K562 (cell line): ENCODE data around the gene ERVK3-1. TPM values are rescaled to one million over a fixed set of nuclear protein-coding genes. Genes with fewer than 3 reads are reported as not detected.
A peak's percentile ranks its signal among the peaks of the same experiment; 100 is the strongest.

Experiments
- ASH1L ChIP-seq: fragments of 450-650 bp; IDR thresholded peaks from 2 replicates; pipeline ENCODE4 v1.6.1; 2018; ENCODE audit warnings: borderline replicate concordance, mild to moderate bottlenecking, low read depth; ENCODE audit not compliant: partially characterized antibody
- CREB3 ChIP-seq: fragments of 450-650 bp; conservative IDR thresholded peaks from 2 replicates; pipeline ENCODE4 v1.6.1; 2016; ENCODE audit warnings: missing genetic modification characterization, low read depth, mild to moderate bottlenecking, missing compliant biosample characterization, moderate library complexity
- GTF2F1 ChIP-seq: IDR thresholded peaks from 2 replicates; pipeline ENCODE4 v1.6.1; 2011; ENCODE audit warnings: low read depth, low read length, improper control_type of control experiment
- HNRNPUL1 ChIP-seq: fragments of 200-400 bp; formaldehyde crosslinking; IDR thresholded peaks from 2 replicates; pipeline ENCODE4 v1.6.1; 2017; ENCODE audit warnings: low read length
- KLF10 ChIP-seq: fragments of 250-450 bp; sonication (Bioruptor Pico); IDR thresholded peaks from 2 replicates; pipeline ENCODE4 v1.6.1; 2021; ENCODE audit warnings: matching md5 sums
- MAZ ChIP-seq, 2 experiments: fragments of 450-650 bp in 1 of 2; sonication (generic) in 1 of 2; formaldehyde crosslinking; IDR thresholded peaks in 1 of 2; conservative IDR thresholded peaks in 1 of 2; 2 replicates each; pipeline versions ENCODE4 v1.4.0 to v1.5.0; 2020; ENCODE audit warnings: mild to moderate bottlenecking in 1 of 2, missing genetic modification reagents in 1 of 2
- MEF2A ChIP-seq: IDR thresholded peaks from 2 replicates; pipeline ENCODE4 v1.6.1; 2011; ENCODE audit warnings: low read depth, mild to moderate bottlenecking, low read length, moderate library complexity; ENCODE audit not compliant: control insufficient read depth
- MYBL2 ChIP-seq, 2 experiments: fragments of 450-650 bp in 1 of 2; sonication (generic) in 1 of 2; formaldehyde crosslinking in 1 of 2; IDR thresholded peaks; 2 replicates each; pipeline versions ENCODE4 v1.6.1 to v1.8.1; 2017 to 2022; ENCODE audit warnings: borderline replicate concordance in 1 of 2, inconsistent platforms in 1 of 2, low read depth in 1 of 2, mild to moderate bottlenecking in 1 of 2, missing genetic modification reagents in 1 of 2, moderate library complexity in 1 of 2
- NCOA1 ChIP-seq: fragments of 450-650 bp; IDR thresholded peaks from 2 replicates; pipeline ENCODE4 v1.6.1; 2016; ENCODE audit warnings: low read depth
- NEUROD1 ChIP-seq: fragments of 150-350 bp; IDR thresholded peaks from 2 replicates; pipeline ENCODE4 v1.6.1; 2014; ENCODE audit warnings: borderline replicate concordance, low read length, low read depth; ENCODE audit not compliant: partially characterized antibody
- POLR2H ChIP-seq: IDR thresholded peaks from 2 replicates; pipeline ENCODE4 v1.6.1; 2016; ENCODE audit warnings: missing genetic modification characterization, low read depth, mild to moderate bottlenecking, control low read depth, missing compliant biosample characterization, moderate library complexity
- PTRF ChIP-seq: fragments of 450-650 bp; IDR thresholded peaks from 2 replicates; pipeline ENCODE4 v1.6.1; 2016; ENCODE audit warnings: mild to moderate bottlenecking, missing genetic modification characterization, missing compliant biosample characterization
- RNF219 ChIP-seq: fragments of 250-450 bp; sonication (Bioruptor Pico); IDR thresholded peaks from 2 replicates; pipeline ENCODE4 v1.5.0; 2022; ENCODE audit warnings: mild to moderate bottlenecking
- TAF7 ChIP-seq: fragments of 450-650 bp; IDR thresholded peaks from 2 replicates; pipeline ENCODE4 v1.6.1; 2016; ENCODE audit warnings: missing genetic modification characterization, missing compliant biosample characterization
- TBL1XR1 ChIP-seq, 2 experiments: IDR thresholded peaks; 2 replicates each; pipeline ENCODE4 v1.6.1; 2012; ENCODE audit warnings: improper control_type of control experiment in 2 of 2, low read length in 2 of 2, mild to moderate bottlenecking in 1 of 2
- ZEB2 ChIP-seq: fragments of 450-650 bp; IDR thresholded peaks from 2 replicates; pipeline ENCODE4 v1.6.1; 2016
- ZNF507 ChIP-seq: conservative IDR thresholded peaks from 2 replicates; pipeline ENCODE4 v1.6.1; 2017; ENCODE audit warnings: missing genetic modification characterization, missing compliant biosample characterization
- ZNF79 ChIP-seq: fragments of 250-450 bp; sonication (Bioruptor Pico); IDR thresholded peaks from 2 replicates; pipeline ENCODE4 v1.4.0; 2020; ENCODE audit warnings: low read depth, mild to moderate bottlenecking, moderate library complexity
- polyA plus RNA-seq, 8 experiments: library from polyadenylated mRNA; depleted of rRNA in 4 of 8; stranded (reverse) in 5 of 8; unstranded in 3 of 8; fragments of >200 nt; fragmentation: Nextera tagmentation in 2 of 8; fragmentation: Illumina TruSeq in 1 of 8; extraction: Ambion mirVana in 2 of 8; extraction: Trizol in 1 of 8; gene quantifications; 2 replicates each; pipeline versions ENCODE4 v1.2.1 to v1.2.3, GENCODE V29; 2011 to 2014; ENCODE audit warnings: inconsistent platforms in 1 of 8, missing spikeins in 1 of 8
- total RNA-seq, 7 experiments: library from RNA; depleted of rRNA in 6 of 7; stranded (reverse); fragments of >200 nt in 6 of 7; fragmentation: Illumina TruSeq in 2 of 7; extraction: Trizol in 2 of 7; gene quantifications; 2 replicates each; pipeline versions ENCODE4 v1.2.1 to v1.2.3, GENCODE V29; 2011 to 2021; ENCODE audit warnings: low replicate concordance in 1 of 7
- TF ChIP-seq, protein P1 (sequence below): sonication (generic); formaldehyde crosslinking; IDR thresholded peaks from 2 replicates; pipeline ENCODE4 v1.8.1; 2022; ENCODE audit warnings: missing genetic modification reagents
- TF ChIP-seq, protein P2 (sequence below): sonication (generic); formaldehyde crosslinking; IDR thresholded peaks from 2 replicates; pipeline ENCODE4 v1.8.0; 2022; ENCODE audit warnings: missing genetic modification reagents, mild to moderate bottlenecking, moderate library complexity, borderline replicate concordance
- TF ChIP-seq, protein P3 (sequence below): sonication (generic); formaldehyde crosslinking; IDR thresholded peaks from 2 replicates; pipeline ENCODE4 v1.8.0; 2022; ENCODE audit warnings: mild to moderate bottlenecking, missing genetic modification reagents

Gene ERVK3-1
- total and polyA plus RNA-seq, 9 of the 15 experiments (the other 6 are each of a cell fraction or from before 2014, with no cell fraction given), result 87.6 to 299 (median 119) TPM

GRCh38 chr19:58278541-58279041 lies 26.6 kb upstream of the ERVK3-1 start, which contains the start of gene ZNF8 (continued):
- TF ChIP-seq NEUROD1, result peak; percentile 92
- TF ChIP-seq MYBL2 (IDR thresholded peaks at IDR 0.05; ENCODE audit: low read depth), result no peak
- TF ChIP-seq MYBL2 (CRISPR knock-in tag; IDR thresholded peaks at IDR 0.05; ENCODE audit: borderline replicate concordance), result no peak
- no peak for TF ChIP-seq CREB3 (tag)
- TF ChIP-seq, protein P1, sequence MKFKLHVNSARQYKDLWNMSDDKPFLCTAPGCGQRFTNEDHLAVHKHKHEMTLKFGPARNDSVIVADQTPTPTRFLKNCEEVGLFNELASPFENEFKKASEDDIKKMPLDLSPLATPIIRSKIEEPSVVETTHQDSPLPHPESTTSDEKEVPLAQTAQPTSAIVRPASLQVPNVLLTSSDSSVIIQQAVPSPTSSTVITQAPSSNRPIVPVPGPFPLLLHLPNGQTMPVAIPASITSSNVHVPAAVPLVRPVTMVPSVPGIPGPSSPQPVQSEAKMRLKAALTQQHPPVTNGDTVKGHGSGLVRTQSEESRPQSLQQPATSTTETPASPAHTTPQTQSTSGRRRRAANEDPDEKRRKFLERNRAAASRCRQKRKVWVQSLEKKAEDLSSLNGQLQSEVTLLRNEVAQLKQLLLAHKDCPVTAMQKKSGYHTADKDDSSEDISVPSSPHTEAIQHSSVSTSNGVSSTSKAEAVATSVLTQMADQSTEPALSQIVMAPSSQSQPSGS, result no peak
- TF ChIP-seq MEF2A, result no peak
- no peak for TF ChIP-seq GTF2F1
- TF ChIP-seq, protein P2, sequence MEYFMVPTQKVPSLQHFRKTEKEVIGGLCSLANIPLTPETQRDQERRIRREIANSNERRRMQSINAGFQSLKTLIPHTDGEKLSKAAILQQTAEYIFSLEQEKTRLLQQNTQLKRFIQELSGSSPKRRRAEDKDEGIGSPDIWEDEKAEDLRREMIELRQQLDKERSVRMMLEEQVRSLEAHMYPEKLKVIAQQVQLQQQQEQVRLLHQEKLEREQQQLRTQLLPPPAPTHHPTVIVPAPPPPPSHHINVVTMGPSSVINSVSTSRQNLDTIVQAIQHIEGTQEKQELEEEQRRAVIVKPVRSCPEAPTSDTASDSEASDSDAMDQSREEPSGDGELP (CRISPR knock-in tag), result peak; percentile 72
- TF ChIP-seq TBL1XR1 (IDR thresholded peaks at IDR 0.05; ENCODE audit: low read length in 2 of 2), result no peak
- no peak for TF ChIP-seq NCOA1
- peak; percentile 82 for TF ChIP-seq POLR2H (tag)
- TF ChIP-seq ASH1L, result peak; percentile 96
- no peak for TF ChIP-seq ZEB2
- no peak for TF ChIP-seq ZNF507
- TF ChIP-seq KLF10 (CRISPR knock-in tag), result no peak
- TF ChIP-seq HNRNPUL1, result no peak
- TF ChIP-seq RNF219 (CRISPR knock-in tag), result no peak
- TF ChIP-seq ZNF79, result no peak
- peak; percentile 71 to 83; a peak in 3 of 4 replicates for TF ChIP-seq MAZ (CRISPR knock-in tag; conservative IDR thresholded peaks at IDR 0.05 in 1 of 2, IDR thresholded peaks at IDR 0.05 in 1 of 2)
- TF ChIP-seq PTRF (tag), result no peak
- peak; percentile 32; the same call in 1 of the 2 replicates for TF ChIP-seq TAF7 (tag)
- TF ChIP-seq, protein P3, sequence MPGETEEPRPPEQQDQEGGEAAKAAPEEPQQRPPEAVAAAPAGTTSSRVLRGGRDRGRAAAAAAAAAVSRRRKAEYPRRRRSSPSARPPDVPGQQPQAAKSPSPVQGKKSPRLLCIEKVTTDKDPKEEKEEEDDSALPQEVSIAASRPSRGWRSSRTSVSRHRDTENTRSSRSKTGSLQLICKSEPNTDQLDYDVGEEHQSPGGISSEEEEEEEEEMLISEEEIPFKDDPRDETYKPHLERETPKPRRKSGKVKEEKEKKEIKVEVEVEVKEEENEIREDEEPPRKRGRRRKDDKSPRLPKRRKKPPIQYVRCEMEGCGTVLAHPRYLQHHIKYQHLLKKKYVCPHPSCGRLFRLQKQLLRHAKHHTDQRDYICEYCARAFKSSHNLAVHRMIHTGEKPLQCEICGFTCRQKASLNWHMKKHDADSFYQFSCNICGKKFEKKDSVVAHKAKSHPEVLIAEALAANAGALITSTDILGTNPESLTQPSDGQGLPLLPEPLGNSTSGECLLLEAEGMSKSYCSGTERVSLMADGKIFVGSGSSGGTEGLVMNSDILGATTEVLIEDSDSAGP (CRISPR knock-in tag), result no peak
